Stimulated activated CD8-positive, alpha-beta memory T cell treated with anti-CD3 and anti-CD28 coated beads, Interleukin-2, amount 100 ng/mL, for 48 hours (primary cell): ENCODE data around the gene TRAF1.

Source experiments
- DNase-seq, 2 donors: peaks; one replicate each; pipeline ENCODE4 v3.0.0-alpha.2; 2020; ENCODE audit warnings: low read depth in 2 of 2

Gene TRAF1

DNA sequence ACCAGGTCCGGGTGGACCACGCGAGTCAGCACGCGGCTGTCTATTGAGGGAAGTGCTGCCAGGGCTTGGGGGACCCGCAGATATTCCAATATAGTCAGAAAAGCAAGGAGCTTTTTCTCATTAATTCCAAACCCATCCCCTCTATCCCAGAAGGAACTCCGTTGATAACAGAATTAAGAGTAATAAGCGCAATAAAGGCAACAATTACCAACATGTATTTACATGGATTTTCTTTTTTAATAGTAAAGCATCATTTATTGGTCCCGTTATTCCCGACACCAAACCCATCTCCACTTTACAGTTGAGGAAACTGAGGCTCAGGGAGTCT is 57.3 kb downstream of the TRAF1 start:
- no peak for DNase-seq

DNA sequence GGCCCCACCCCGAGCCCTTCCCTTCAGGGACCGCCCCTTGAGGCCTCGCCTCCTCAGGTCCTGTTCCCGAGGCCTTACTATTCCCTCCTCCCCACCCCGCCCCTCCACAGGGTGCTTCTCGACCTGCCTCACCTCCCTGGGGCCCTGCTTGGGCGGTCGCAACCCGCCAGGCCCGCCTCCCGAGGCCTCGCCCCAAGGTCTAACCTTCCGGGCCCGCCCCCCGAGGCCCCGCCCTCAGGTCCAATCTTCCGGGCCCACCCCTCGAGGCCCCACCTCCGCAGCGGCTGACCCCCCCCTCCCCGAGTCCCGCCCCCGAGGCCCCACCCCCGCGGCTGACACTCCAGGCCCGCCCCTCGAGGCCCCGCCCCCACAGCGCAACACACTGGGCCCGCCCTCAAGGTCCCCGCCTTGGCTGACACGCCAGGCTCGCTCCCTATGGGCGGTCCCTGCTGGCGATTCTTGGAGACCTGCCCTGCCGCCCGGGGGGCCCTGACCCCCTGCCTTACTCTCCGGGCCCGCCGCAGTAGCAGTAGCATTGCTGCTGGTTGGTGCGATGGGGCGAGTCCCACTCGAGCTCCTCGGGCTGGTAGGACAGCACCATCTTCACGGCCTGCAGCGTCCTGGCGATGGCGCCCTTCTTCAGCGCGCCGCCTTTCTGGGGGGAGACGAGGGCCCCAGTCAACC is 57.8 kb downstream of the TRAF1 start:
- peak; percentile 96 to 98 for DNase-seq

DNA sequence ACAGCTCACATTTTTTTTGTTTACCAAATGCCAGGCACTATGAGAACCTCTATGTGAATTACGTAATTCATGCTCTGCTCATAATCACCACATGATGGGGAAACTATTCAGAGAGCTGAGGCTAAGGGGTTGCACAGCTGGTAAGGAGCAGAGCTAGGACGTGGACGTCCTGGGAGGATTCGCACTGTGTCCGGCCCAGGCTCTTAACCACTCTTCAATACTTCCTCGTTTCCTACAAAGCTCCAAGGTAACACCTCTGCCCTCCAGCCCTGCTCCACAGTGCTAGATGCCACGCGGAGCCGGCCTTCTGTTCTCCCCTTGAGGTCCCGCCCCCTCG is 58.3 kb downstream of the TRAF1 start:
- DNase-seq, result no peak

- no peak for DNase-seq
Observed at GRCh38 chr9:120867676-120868338, 58.8 kb downstream of the TRAF1 start.

DNA sequence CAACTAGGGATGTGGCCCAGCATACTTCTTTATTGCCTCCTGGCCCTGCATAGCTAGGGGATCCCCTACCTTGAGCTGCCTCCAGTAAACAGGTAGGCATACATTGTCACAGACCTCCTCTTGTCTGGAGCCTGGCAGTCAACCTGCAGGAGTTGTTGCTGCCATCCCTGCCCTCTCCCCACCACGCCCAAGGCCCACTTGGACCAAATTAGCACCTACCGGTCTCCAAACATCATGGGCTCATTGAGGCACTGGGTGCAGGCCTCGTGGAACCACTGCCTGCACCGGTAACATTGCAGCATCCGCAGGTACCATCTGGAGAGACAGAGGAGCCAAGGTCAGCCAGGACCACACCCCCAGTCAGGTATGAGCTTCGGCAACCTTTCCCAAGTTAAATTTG is 59.9 kb downstream of the TRAF1 start:
- DNase-seq, result no peak

DNA sequence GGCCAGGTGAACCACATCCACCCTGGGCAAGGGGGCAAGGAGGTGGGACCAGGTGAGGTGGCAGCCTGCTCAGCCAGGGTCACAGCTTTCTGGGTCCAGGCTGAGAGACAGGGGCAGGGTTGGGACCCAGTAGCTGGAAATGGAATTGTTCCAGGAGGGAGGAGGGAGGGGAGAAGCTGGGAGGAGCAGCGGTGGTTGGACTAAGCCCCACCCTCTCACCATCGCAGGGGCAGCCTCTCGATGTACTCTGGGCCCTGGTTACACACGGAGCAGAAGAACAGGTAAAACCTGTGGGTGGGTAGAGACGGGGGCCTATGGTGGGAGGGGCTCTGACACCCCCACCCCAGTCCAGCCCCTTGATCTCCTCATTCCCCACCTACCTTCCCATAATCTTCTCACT is 60.8 kb downstream of the TRAF1 start:
- DNase-seq, result no peak

DNA sequence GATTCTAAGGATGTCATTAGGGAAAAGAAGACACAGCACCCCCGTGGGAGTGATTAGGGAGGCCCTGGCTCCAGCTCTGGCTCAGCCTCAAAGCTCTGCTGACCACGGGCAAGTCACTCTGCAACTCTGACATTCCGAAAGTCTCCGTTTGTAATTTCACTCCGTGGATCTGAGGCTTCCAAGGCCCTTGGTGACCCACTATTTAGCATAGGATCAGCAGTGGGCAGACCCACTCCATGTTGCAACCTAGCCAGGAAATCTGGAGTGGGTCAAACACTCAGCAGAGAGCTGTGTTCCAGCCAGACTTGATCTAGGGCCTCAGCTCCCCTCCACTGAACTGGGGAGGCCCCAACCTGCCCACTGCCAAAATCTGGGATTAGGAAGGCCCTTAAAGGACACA is 61.4 kb downstream of the TRAF1 start:
- no peak for DNase-seq

DNA sequence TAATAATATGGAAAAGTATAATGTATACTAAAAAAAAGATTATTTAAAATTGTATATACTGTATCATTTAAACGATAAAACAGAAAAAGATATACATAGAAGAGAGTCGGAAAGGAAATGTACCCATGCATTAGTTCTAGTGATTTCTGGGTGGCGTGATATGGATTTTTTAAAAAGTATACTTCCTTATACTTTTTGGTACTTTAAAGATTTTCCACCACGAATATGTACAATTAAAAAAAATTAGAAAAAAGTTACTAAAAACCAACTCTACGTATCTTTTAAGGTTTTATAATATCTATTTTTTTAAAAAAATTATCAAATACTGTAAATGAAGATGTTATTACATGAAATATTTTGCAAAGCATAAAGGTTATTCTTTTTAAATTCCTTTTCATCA is 61.9 kb downstream of the TRAF1 start:
- DNase-seq, result no peak

- DNase-seq, result no peak
Observed at GRCh38 chr9:120863833-120864232, 62.8 kb downstream of the TRAF1 start.

DNA sequence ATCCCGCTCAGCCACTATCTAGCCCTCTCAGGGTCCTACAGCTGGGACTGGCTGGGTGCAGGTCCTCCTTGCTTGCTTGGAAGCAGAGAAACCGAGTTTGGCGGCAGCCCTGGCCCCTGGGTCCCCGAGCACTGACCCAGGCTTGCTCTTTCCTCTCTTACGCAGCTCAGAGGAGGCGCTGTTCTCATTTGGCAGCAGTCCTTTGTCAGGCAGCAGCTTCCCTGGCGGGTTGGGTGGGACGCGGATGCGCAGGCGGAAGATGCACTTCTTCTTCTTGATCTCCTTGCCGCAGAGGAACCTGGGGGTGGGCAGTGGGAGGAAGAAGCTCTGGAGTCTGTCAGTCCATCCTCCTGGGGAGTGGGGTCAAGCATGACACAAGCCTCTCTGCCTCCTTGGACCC is 64.1 kb downstream of the TRAF1 start:
- DNase-seq, result no peak

GRCh38 chr9:120861935-120862334 is 64.7 kb downstream of the TRAF1 start:
- DNase-seq, result no peak

DNA sequence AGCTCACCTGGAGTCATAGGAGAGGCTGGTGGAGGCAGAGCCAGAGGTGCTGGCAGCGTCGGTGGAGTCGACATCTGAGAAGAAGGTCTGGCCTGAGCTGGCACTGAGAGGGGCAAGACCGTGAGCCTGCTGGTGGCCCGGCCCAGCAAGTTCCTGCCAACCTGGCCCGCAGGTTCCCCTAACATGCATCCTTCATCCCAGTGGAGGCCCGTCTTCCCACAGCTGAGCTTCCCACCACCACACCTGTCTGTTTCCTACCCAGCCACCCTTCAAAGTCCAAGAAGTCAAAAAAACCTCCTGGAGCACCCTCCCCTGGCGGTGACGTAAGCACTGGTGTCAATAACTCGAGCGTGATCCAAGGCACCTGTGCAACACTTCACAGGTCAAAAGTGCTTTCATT is 66.5 kb downstream of the TRAF1 start:
- no peak for DNase-seq

- no peak for DNase-seq
Observed at GRCh38 chr9:120859361-120859760, 67.2 kb downstream of the TRAF1 start.

- DNase-seq, result no peak
Observed at GRCh38 chr9:120857902-120858301, 68.7 kb downstream of the TRAF1 start.

DNA sequence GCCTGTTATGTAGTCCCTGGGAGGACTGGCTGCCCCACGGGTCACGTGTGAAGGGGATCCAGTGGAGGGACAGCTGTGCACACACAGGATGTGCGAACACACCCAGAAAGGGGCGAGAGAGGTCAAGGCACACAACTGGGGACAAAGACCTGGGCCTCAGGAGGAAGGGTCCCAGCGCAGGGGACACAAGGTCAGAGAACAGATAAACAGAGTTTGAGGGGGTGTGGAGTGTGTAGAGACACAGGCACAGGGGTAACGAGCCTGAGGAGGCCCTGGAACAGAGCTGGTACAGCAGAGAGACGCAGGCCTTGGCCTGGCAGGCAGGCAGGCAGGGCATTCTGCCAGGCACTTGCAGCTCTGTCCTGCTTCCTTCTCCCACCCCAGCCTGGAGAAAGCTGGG is 69.1 kb downstream of the TRAF1 start:
- DNase-seq, result no peak

DNA sequence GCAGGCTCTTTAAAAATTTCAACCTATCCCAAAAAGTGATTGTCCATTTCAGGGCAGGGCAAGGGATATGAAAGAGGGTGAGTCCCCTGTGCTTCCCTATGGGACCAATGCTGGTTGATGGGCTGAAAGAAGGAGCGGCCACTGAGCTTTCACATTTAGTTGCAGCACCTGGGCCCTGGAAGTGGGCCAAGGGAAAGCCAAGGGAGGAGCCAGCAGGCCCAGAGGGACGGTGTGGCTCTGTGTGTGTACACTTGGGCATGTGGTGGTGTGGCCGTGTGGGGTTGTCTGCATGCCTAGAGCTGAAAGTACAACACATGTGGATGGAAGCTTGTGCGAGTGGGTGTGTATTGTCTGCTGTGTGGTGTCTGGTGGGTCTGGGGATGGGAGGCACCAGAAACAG is 69.9 kb downstream of the TRAF1 start:
- DNase-seq, result no peak

GRCh38 chr9:120855827-120856670 is 70.5 kb downstream of the TRAF1 start:
- DNase-seq, result no peak

- no peak for DNase-seq
Observed at GRCh38 chr9:120854596-120855327, 71.8 kb downstream of the TRAF1 start.

- DNase-seq, result no peak
Observed at GRCh38 chr9:120853198-120853597, 73.4 kb downstream of the TRAF1 start.
